ENCODE results near the gene PHEX. TPM values are rescaled to one million over a fixed set of nuclear protein-coding genes. Genes with fewer than 3 reads are reported as not detected.

Gene PHEX
- polyA plus RNA-seq, 1 donor = 1.3 TPM

- DNase-seq = no peak
Observed at GRCh38 chrX:22109442-22109841, 77.3 kb downstream of the PHEX start.

GRCh38 chrX:22110729-22111494 is 78.8 kb downstream of the PHEX start:
- no peak for DNase-seq

- DNase-seq = no peak
Observed at GRCh38 chrX:22116605-22117546, 84.8 kb downstream of the PHEX start.

- DNase-seq = no peak
Observed at GRCh38 chrX:22117633-22118032, 85.5 kb downstream of the PHEX start.

- DNase-seq = no peak
Observed at GRCh38 chrX:22118161-22118830, 86.2 kb downstream of the PHEX start.

- DNase-seq = no peak
Observed at GRCh38 chrX:22121161-22121560, 89.0 kb downstream of the PHEX start.

GRCh38 chrX:22122510-22122909 is 90.4 kb downstream of the PHEX start:
- no peak for DNase-seq

GRCh38 chrX:22124098-22124497 is 92.0 kb downstream of the PHEX start:
- DNase-seq = no peak

GRCh38 chrX:22125481-22125880 is 93.4 kb downstream of the PHEX start:
- DNase-seq = no peak

GRCh38 chrX:22126327-22126726 is 94.2 kb downstream of the PHEX start:
- no peak for DNase-seq

- DNase-seq = no peak
Observed at GRCh38 chrX:22128961-22129360, 96.8 kb downstream of the PHEX start.

GRCh38 chrX:22134681-22135080 is 102.6 kb downstream of the PHEX start:
- DNase-seq = no peak

GRCh38 chrX:22135171-22135711 is 103.1 kb downstream of the PHEX start:
- DNase-seq = no peak

GRCh38 chrX:22135994-22136684 is 104.0 kb downstream of the PHEX start:
- DNase-seq = peak; percentile 40

GRCh38 chrX:22136711-22137110 is 104.6 kb downstream of the PHEX start:
- DNase-seq = no peak

- DNase-seq = no peak
Observed at GRCh38 chrX:22139822-22140221, 107.7 kb downstream of the PHEX start.

GRCh38 chrX:22141047-22141730 is 109.1 kb downstream of the PHEX start:
- no peak for DNase-seq

- no peak for DNase-seq
Observed at GRCh38 chrX:22147214-22147613, 115.1 kb downstream of the PHEX start.

- DNase-seq = no peak
Observed at GRCh38 chrX:22147942-22148341, 115.8 kb downstream of the PHEX start.

GRCh38 chrX:22148565-22148964 is 116.4 kb downstream of the PHEX start:
- no peak for DNase-seq

GRCh38 chrX:22150371-22150770 is 118.2 kb downstream of the PHEX start:
- no peak for DNase-seq

- no peak for DNase-seq
Observed at GRCh38 chrX:22155126-22155525, 123.0 kb downstream of the PHEX start.
